ENCODE measurements around the gene AKR1C2.
"Not testable (repeated sequence)": the region's sequence is repeated elsewhere in the genome, so short reads cannot be mapped to it uniquely, and the experiment has no call there.

The AKR1C2 gene

GRCh38 chr10:5003127-5004029 lies at the start of gene AKR1C2:
AKR1C2 (minus strand) TSS chr10:5003857; CDS start chr10:5003835, 22 bp downstream.
- DNase-seq, result not testable (repeated sequence)

- DNase-seq, result not testable (repeated sequence)
Observed at GRCh38 chr10:5052951-5053500, 49.4 kb upstream of the AKR1C2 start.

- DNase-seq, result no peak
Observed at GRCh38 chr10:5047912-5048628, 44.4 kb upstream of the AKR1C2 start.

GRCh38 chr10:5047055-5047454 lies 43.4 kb upstream of the AKR1C2 start:
- not testable (repeated sequence) for DNase-seq

GRCh38 chr10:5046410-5046809 lies 42.8 kb upstream of the AKR1C2 start:
- no peak for DNase-seq

- DNase-seq, result no peak
Observed at GRCh38 chr10:5045095-5045494, 41.4 kb upstream of the AKR1C2 start.

- no peak for DNase-seq
Observed at GRCh38 chr10:5043716-5044115, 40.1 kb upstream of the AKR1C2 start.

- no peak for DNase-seq
Observed at GRCh38 chr10:5042922-5043321, 39.3 kb upstream of the AKR1C2 start.

GRCh38 chr10:5041471-5042023 lies 37.9 kb upstream of the AKR1C2 start:
- no peak for DNase-seq

GRCh38 chr10:5040781-5041470 lies 37.3 kb upstream of the AKR1C2 start:
- DNase-seq, result no peak

- no peak for DNase-seq
Observed at GRCh38 chr10:5040010-5040673, 36.5 kb upstream of the AKR1C2 start.

GRCh38 chr10:5038733-5039132 lies 35.1 kb upstream of the AKR1C2 start:
- no peak for DNase-seq

GRCh38 chr10:5038101-5038500 lies 34.4 kb upstream of the AKR1C2 start:
- no peak for DNase-seq

- DNase-seq, result no peak
Observed at GRCh38 chr10:5036511-5036910, 32.9 kb upstream of the AKR1C2 start.

GRCh38 chr10:5035356-5035755 lies 31.7 kb upstream of the AKR1C2 start:
- no peak for DNase-seq

- DNase-seq, result no peak
Observed at GRCh38 chr10:5034588-5034987, 30.9 kb upstream of the AKR1C2 start.

GRCh38 chr10:5033061-5033778 lies 29.6 kb upstream of the AKR1C2 start:
- DNase-seq, result no peak

- DNase-seq, result not testable (repeated sequence)
Observed at GRCh38 chr10:5032444-5032843, 28.8 kb upstream of the AKR1C2 start.

GRCh38 chr10:5031588-5031987 lies 27.9 kb upstream of the AKR1C2 start:
- DNase-seq, result not testable (repeated sequence)

- no peak for DNase-seq
Observed at GRCh38 chr10:5030989-5031388, 27.3 kb upstream of the AKR1C2 start.

- DNase-seq, result not testable (repeated sequence)
Observed at GRCh38 chr10:5025461-5025881, 21.8 kb upstream of the AKR1C2 start.

Data from stimulated activated CD4-positive, alpha-beta T cell treated with anti-CD3 and anti-CD28 coated beads, Interleukin-1b, Interleukin-23, amount 100 ng/mL, for 48 hours (primary cell).